22Rv1 (cell line): ENCODE measurements around the gene ANKRD17.

Experiments used
- ZFX ChIP-seq: fragments of 450-650 bp; IDR thresholded peaks from 2 replicates; pipeline ENCODE4 v1.6.1; 2017; ENCODE audit warnings: antibody characterized with exemption, borderline replicate concordance
- TF ChIP-seq, protein P1 (sequence below): fragments of 450-650 bp; IDR thresholded peaks from 2 replicates; pipeline ENCODE4 v1.5.1; 2017; ENCODE audit warnings: mild to moderate bottlenecking

DNA sequence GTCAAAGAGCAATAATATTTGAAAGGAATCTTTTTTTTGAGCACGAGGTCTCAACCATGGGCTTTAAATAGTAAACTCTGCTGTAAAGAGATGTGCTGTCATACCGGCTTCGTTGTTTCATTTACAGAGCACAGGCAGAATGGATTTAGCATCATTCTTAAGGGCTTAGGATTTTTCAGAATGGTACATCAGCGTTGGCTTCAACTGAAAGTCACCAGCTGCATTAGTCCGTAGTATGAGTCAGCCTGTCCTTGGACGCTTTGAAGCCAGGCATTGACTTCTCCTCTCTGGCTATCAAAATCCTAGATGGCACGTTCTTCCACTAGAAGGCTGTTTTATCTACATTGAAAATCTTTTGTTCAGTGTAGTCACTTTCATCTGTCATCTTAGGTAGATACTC lies 212.7 kb downstream of the ANKRD17 start:
- TF ChIP-seq, protein P1, sequence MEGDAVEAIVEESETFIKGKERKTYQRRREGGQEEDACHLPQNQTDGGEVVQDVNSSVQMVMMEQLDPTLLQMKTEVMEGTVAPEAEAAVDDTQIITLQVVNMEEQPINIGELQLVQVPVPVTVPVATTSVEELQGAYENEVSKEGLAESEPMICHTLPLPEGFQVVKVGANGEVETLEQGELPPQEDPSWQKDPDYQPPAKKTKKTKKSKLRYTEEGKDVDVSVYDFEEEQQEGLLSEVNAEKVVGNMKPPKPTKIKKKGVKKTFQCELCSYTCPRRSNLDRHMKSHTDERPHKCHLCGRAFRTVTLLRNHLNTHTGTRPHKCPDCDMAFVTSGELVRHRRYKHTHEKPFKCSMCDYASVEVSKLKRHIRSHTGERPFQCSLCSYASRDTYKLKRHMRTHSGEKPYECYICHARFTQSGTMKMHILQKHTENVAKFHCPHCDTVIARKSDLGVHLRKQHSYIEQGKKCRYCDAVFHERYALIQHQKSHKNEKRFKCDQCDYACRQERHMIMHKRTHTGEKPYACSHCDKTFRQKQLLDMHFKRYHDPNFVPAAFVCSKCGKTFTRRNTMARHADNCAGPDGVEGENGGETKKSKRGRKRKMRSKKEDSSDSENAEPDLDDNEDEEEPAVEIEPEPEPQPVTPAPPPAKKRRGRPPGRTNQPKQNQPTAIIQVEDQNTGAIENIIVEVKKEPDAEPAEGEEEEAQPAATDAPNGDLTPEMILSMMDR: no peak
- TF ChIP-seq ZFX: no peak
